ENCODE data around the gene KRT33B.

Gene KRT33B

GRCh38 chr17:41387670-41388069 is 18.1 kb upstream of the KRT33B start:
- TF ChIP-seq ZC3H10 (CRISPR knock-in tag; IDR thresholded peaks at IDR 0.05) (no peak), TCF4 (CRISPR knock-in tag; IDR thresholded peaks at IDR 0.05; ENCODE audit: borderline replicate concordance) (no peak), RARB (CRISPR knock-in tag; IDR thresholded peaks at IDR 0.05) (no peak), ZNF565 (CRISPR knock-in tag; conservative IDR thresholded peaks at IDR 0.05; ENCODE audit: low read depth) (no peak), SNAI2 (CRISPR knock-in tag; IDR thresholded peaks at IDR 0.05) (no peak), PPARA (CRISPR knock-in tag; IDR thresholded peaks at IDR 0.05; ENCODE audit: borderline replicate concordance) (no peak), TOX (CRISPR knock-in tag; IDR thresholded peaks at IDR 0.05; ENCODE audit: borderline replicate concordance) (no peak), ARNTL (CRISPR knock-in tag; IDR thresholded peaks at IDR 0.05; ENCODE audit: borderline replicate concordance, low read depth) (no peak), ZFP3 (CRISPR knock-in tag; IDR thresholded peaks at IDR 0.05) (no peak), GLIS3 (CRISPR knock-in tag; IDR thresholded peaks at IDR 0.05) (no peak), ZFP30 (CRISPR knock-in tag; IDR thresholded peaks at IDR 0.05) (no peak), TSHZ2 (CRISPR knock-in tag; IDR thresholded peaks at IDR 0.05) (no peak)
- TF ChIP-seq, protein P1, sequence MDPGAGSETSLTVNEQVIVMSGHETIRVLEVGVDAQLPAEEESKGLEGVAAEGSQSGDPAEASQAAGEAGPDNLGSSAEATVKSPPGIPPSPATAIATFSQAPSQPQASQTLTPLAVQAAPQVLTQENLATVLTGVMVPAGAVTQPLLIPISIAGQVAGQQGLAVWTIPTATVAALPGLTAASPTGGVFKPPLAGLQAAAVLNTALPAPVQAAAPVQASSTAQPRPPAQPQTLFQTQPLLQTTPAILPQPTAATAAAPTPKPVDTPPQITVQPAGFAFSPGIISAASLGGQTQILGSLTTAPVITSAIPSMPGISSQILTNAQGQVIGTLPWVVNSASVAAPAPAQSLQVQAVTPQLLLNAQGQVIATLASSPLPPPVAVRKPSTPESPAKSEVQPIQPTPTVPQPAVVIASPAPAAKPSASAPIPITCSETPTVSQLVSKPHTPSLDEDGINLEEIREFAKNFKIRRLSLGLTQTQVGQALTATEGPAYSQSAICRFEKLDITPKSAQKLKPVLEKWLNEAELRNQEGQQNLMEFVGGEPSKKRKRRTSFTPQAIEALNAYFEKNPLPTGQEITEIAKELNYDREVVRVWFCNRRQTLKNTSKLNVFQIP (CRISPR knock-in tag; IDR thresholded peaks at IDR 0.05; ENCODE audit: borderline replicate concordance, low read depth) = no peak
- no peak for ATAC-seq

GRCh38 chr17:41386227-41386626 is 16.6 kb upstream of the KRT33B start:
- TF ChIP-seq CSDC2 (CRISPR knock-in tag; IDR thresholded peaks at IDR 0.05) (no peak), ZNF565 (CRISPR knock-in tag; conservative IDR thresholded peaks at IDR 0.05; ENCODE audit: low read depth) (no peak), ARNTL (CRISPR knock-in tag; IDR thresholded peaks at IDR 0.05; ENCODE audit: borderline replicate concordance, low read depth) (no peak), ZNF8 (CRISPR knock-in tag; IDR thresholded peaks at IDR 0.05) (no peak), SNAI2 (CRISPR knock-in tag; IDR thresholded peaks at IDR 0.05) (no peak), RARB (CRISPR knock-in tag; IDR thresholded peaks at IDR 0.05) (no peak), GLIS3 (CRISPR knock-in tag; IDR thresholded peaks at IDR 0.05) (no peak), PPARA (CRISPR knock-in tag; IDR thresholded peaks at IDR 0.05; ENCODE audit: borderline replicate concordance) (no peak), ZC3H10 (CRISPR knock-in tag; IDR thresholded peaks at IDR 0.05) (no peak), BACH2 (CRISPR knock-in tag; IDR thresholded peaks at IDR 0.05; ENCODE audit: borderline replicate concordance) (no peak), ZNF70 (CRISPR knock-in tag; IDR thresholded peaks at IDR 0.05) (no peak), CSRNP3 (CRISPR knock-in tag; IDR thresholded peaks at IDR 0.05) (no peak), TOX (CRISPR knock-in tag; IDR thresholded peaks at IDR 0.05; ENCODE audit: borderline replicate concordance) (no peak)
- TF ChIP-seq, protein P2, sequence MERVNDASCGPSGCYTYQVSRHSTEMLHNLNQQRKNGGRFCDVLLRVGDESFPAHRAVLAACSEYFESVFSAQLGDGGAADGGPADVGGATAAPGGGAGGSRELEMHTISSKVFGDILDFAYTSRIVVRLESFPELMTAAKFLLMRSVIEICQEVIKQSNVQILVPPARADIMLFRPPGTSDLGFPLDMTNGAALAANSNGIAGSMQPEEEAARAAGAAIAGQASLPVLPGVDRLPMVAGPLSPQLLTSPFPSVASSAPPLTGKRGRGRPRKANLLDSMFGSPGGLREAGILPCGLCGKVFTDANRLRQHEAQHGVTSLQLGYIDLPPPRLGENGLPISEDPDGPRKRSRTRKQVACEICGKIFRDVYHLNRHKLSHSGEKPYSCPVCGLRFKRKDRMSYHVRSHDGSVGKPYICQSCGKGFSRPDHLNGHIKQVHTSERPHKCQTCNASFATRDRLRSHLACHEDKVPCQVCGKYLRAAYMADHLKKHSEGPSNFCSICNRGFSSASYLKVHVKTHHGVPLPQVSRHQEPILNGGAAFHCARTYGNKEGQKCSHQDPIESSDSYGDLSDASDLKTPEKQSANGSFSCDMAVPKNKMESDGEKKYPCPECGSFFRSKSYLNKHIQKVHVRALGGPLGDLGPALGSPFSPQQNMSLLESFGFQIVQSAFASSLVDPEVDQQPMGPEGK (CRISPR knock-in tag; IDR thresholded peaks at IDR 0.05; ENCODE audit: borderline replicate concordance) = no peak
- TF ChIP-seq, protein P1 (CRISPR knock-in tag; IDR thresholded peaks at IDR 0.05; ENCODE audit: borderline replicate concordance, low read depth) = no peak
- no peak for ATAC-seq

DNA sequence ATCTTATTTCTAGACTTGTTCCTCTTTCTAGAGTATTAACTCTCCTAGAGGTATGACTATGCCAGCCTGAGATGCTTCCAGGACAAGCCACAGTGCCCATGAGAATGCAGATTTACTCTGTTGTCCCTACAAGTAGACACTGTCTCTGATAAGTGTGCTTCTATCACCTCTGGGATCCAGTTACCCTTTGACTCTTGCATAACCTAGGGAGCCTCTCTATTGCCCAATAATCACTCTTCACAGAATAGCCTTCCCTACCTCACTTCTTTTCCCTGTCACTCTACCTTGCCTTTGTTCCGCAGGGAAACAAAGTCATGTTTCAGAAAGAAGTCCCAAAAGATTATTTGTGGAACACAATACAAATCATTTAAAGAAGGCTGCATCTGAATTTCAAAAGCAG is 14.1 kb upstream of the KRT33B start:
- TF ChIP-seq TSHZ2 (CRISPR knock-in tag; IDR thresholded peaks at IDR 0.05) = no peak
- no peak for TF ChIP-seq ISL1 (CRISPR knock-in tag; IDR thresholded peaks at IDR 0.05)
- TF ChIP-seq TCF4 (CRISPR knock-in tag; IDR thresholded peaks at IDR 0.05; ENCODE audit: borderline replicate concordance) = no peak
- TF ChIP-seq ARNTL (CRISPR knock-in tag; IDR thresholded peaks at IDR 0.05; ENCODE audit: borderline replicate concordance, low read depth) = no peak
- no peak for TF ChIP-seq CSDC2 (CRISPR knock-in tag; IDR thresholded peaks at IDR 0.05)
- no peak for TF ChIP-seq BACH2 (CRISPR knock-in tag; IDR thresholded peaks at IDR 0.05; ENCODE audit: borderline replicate concordance)
- no peak for TF ChIP-seq GLIS3 (CRISPR knock-in tag; IDR thresholded peaks at IDR 0.05)
- TF ChIP-seq ZFP30 (CRISPR knock-in tag; IDR thresholded peaks at IDR 0.05) = no peak
- TF ChIP-seq SNAI2 (CRISPR knock-in tag; IDR thresholded peaks at IDR 0.05) = no peak
- TF ChIP-seq ESRRG (CRISPR knock-in tag; IDR thresholded peaks at IDR 0.05) = no peak
- no peak for TF ChIP-seq CSRNP3 (CRISPR knock-in tag; IDR thresholded peaks at IDR 0.05)
- TF ChIP-seq RARB (CRISPR knock-in tag; IDR thresholded peaks at IDR 0.05) = no peak
- TF ChIP-seq PPARA (CRISPR knock-in tag; IDR thresholded peaks at IDR 0.05; ENCODE audit: borderline replicate concordance) = no peak
- no peak for ATAC-seq

All from SK-N-SH treated with all-trans-retinoic acid at 6 μM for 48 hours (cell line).